Measurements from ENCODE around the gene TBKBP1.

DNA sequence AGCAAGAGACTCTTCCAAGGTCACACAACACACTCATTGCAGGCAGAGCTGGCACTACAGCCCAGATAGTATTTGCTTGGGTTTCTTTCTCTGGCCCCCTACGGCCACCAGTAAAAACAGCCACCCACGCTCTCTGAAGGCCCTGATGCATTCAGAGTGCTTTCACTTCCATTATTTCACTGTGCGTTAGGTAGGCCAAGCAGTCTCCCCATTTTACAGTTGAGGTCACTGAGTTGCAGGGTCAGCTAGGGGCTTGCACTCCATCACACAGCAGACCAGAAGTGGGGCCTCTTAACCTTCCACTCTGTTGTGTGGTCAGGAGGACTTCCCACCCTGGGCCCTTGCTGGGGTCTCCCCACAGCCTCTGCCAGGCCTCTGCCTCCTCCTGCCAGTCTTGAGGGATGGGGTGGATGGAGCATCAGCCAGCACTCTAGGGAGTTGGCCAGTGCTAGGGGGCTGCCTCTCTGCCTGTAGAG lies 41.6 kb downstream of the TBKBP1 start:
- no peak for TF ChIP-seq EZH2 (IDR thresholded peaks at IDR 0.05; ENCODE audit: low read length, missing control alignments)
- TF ChIP-seq, protein P1, sequence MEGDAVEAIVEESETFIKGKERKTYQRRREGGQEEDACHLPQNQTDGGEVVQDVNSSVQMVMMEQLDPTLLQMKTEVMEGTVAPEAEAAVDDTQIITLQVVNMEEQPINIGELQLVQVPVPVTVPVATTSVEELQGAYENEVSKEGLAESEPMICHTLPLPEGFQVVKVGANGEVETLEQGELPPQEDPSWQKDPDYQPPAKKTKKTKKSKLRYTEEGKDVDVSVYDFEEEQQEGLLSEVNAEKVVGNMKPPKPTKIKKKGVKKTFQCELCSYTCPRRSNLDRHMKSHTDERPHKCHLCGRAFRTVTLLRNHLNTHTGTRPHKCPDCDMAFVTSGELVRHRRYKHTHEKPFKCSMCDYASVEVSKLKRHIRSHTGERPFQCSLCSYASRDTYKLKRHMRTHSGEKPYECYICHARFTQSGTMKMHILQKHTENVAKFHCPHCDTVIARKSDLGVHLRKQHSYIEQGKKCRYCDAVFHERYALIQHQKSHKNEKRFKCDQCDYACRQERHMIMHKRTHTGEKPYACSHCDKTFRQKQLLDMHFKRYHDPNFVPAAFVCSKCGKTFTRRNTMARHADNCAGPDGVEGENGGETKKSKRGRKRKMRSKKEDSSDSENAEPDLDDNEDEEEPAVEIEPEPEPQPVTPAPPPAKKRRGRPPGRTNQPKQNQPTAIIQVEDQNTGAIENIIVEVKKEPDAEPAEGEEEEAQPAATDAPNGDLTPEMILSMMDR (conservative IDR thresholded peaks at IDR 0.05 in 1 of 2, IDR thresholded peaks at IDR 0.05 in 1 of 2; ENCODE audit: low read depth in 1 of 2, low read length in 2 of 2), result no peak

All from fibroblast of lung (primary cell).